BE2C (cell line): ENCODE results near the gene FAHD1.

Experiments
- DNase-seq: peaks from one replicate; pipeline ENCODE4 v3.0.0-alpha.2; 2020
- H3K27me3 ChIP-seq: fragments of 250-450 bp; sonication (Bioruptor Pico); 2 replicates; pipeline ENCODE4 v1.5.1; 2020; ENCODE audit warnings: mild to moderate bottlenecking
- H3K36me3 ChIP-seq: fragments of 250-450 bp; sonication (Bioruptor Pico); 2 replicates; pipeline ENCODE4 v1.5.1; 2020; ENCODE audit warnings: mild to moderate bottlenecking
- H3K4me1 ChIP-seq: fragments of 250-450 bp; sonication (Bioruptor Pico); 2 replicates; pipeline ENCODE4 v1.5.1; 2020
- H3K4me3 ChIP-seq: 2 replicates; pipeline ENCODE4 v1.5.1; 2011; ENCODE audit warnings: low read depth, low read length
- H3K9me3 ChIP-seq: fragments of 250-450 bp; sonication (Bioruptor Pico); 2 replicates; pipeline ENCODE4 v1.5.1; 2020
- TF ChIP-seq, protein P1 (sequence below): IDR thresholded peaks from 2 replicates; pipeline ENCODE4 v1.5.1; 2012; ENCODE audit warnings: mild to moderate bottlenecking, low read depth, low read length

The FAHD1 gene

DNA sequence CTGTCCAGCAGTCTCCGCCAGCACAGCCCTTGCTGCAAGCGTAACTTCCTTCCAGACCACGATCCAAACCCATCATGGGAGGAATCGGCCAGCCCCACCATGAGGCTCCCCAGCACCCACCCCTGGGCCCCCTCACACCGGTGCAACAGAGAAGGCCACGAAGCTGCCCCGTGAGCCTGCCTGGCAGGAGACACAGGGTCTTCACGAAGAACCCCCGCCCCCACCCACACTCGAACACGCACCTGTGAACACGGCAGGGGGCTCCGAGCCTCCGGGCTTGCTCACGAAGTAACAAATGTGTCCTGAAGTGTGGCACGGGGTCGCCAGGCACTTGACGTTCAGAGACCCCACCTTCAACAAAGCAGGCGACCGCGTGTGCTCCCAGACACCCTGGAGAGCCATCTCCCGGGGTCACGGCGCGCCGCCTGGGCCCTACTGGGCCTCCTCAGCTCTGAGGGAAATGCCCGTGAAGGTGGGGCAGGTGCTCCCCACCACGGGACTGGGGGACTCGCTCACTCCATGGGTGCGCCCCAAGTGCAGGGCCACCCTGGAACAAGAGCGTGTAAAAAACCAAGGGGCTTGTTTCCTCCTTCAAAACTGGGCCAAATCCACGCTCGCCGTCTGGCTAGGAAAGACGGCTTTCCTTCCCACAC is 8.0 kb upstream of the FAHD1 start:
- Histone ChIP-seq H3K4me1 (no peaks in the 10 kb centered on the region), H3K4me3 (no peak overlapping the region), H3K27me3 (no peaks in the 10 kb centered on the region), H3K36me3 (peaks cover 17% of the 10 kb centered on the region), H3K9me3 (no peaks in the 10 kb centered on the region)
- TF ChIP-seq, protein P1, sequence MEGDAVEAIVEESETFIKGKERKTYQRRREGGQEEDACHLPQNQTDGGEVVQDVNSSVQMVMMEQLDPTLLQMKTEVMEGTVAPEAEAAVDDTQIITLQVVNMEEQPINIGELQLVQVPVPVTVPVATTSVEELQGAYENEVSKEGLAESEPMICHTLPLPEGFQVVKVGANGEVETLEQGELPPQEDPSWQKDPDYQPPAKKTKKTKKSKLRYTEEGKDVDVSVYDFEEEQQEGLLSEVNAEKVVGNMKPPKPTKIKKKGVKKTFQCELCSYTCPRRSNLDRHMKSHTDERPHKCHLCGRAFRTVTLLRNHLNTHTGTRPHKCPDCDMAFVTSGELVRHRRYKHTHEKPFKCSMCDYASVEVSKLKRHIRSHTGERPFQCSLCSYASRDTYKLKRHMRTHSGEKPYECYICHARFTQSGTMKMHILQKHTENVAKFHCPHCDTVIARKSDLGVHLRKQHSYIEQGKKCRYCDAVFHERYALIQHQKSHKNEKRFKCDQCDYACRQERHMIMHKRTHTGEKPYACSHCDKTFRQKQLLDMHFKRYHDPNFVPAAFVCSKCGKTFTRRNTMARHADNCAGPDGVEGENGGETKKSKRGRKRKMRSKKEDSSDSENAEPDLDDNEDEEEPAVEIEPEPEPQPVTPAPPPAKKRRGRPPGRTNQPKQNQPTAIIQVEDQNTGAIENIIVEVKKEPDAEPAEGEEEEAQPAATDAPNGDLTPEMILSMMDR = no peak
- no peak for DNase-seq

DNA sequence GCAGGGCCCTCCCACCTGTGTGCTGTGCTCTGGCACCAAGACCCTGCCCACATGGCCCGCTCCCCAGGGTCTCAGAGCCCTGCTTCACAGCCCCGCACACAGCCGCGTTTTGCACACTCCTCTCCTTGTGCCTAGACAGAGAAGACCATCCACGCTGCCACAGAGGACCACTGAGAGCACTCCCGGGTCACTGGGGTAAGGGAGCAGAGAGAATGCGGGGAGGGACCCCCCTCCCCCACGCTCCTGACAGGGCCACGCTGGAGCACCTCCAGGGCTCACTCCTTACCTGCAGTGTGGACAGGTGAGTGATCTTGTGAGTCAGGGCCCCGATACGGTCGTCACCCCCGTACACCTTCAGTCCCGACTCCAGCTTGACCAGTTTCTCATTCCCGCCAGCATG is 7.4 kb upstream of the FAHD1 start:
- DNase-seq = no peak
- Histone ChIP-seq H3K4me1 (no peaks in the 10 kb centered on the region), H3K4me3 (no peak overlapping the region), H3K27me3 (no peaks in the 10 kb centered on the region), H3K36me3 (peaks cover 17% of the 10 kb centered on the region), H3K9me3 (no peaks in the 10 kb centered on the region)
- TF ChIP-seq, protein P1 = no peak

DNA sequence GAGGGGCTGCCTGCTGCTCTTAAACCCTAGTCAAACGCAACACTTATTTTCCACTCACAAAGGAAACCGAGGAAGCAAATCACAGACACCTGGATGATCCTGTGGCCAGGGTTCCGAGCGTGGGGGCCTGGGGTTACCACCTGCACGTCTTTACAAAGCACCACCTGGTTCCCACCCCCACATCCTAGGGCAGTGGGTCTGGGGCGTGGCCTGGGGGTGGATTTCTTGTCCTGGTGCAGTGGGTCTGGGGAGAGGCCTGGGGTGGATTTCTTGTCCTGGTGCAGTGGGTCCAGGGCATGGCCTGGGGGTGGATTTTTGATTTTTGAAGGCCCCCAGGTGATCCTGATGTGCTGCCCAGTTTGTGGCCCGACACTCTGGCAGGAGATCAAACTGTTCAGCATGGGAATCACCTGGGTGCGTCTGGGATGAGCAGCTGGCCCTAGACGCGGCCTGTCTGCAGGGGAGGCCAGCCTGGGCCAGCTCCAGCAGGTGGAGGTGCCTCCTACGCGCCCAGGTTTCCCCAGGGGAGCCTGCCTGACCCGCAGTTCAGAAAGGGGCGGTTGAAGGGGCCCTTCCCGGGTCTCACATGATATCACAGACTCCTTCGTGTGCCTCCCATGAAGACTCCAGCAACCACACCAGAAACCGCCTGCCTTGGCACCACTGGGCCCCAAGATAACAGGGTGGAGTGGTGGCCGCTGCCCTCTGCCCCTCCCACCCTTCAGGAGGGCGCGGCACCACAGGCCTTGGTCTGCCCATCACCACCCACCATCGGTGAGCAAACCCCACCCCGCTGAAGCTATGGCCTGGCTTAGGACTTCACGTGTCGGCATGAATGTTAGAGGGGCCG is 6.7 kb upstream of the FAHD1 start:
- H3K4me1 ChIP-seq = no peaks in the 10 kb centered on the region
- no peaks in the 10 kb centered on the region for H3K9me3 ChIP-seq
- no peaks in the 10 kb centered on the region for H3K27me3 ChIP-seq
- DNase-seq = no peak
- TF ChIP-seq, protein P1 = no peak
- no peak overlapping the region for H3K4me3 ChIP-seq
- H3K36me3 ChIP-seq = peaks cover 15% of the 10 kb centered on the region

DNA sequence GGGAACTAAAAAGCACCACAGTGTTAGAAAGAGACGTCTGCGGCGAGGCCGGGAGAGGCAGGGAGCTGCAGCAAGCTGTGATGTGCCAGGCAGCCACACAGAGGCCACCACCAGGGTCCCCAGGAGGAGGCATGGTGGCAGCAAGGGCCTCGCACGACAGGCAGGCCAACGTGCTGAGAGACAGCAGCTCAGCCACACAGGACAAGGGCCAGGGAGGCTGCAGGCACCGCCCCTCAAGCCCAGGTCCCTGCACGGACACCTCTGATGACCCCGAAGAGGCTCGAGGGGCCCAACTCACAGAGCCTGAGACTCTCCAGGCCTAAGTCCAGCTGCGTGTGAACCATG is 6.1 kb upstream of the FAHD1 start:
- H3K36me3 ChIP-seq = peaks cover 12% of the 10 kb centered on the region
- DNase-seq = no peak
- H3K9me3 ChIP-seq = no peaks in the 10 kb centered on the region
- H3K4me1 ChIP-seq = no peaks in the 10 kb centered on the region
- H3K27me3 ChIP-seq = no peaks in the 10 kb centered on the region
- TF ChIP-seq, protein P1 = no peak
- no peak overlapping the region for H3K4me3 ChIP-seq

DNA sequence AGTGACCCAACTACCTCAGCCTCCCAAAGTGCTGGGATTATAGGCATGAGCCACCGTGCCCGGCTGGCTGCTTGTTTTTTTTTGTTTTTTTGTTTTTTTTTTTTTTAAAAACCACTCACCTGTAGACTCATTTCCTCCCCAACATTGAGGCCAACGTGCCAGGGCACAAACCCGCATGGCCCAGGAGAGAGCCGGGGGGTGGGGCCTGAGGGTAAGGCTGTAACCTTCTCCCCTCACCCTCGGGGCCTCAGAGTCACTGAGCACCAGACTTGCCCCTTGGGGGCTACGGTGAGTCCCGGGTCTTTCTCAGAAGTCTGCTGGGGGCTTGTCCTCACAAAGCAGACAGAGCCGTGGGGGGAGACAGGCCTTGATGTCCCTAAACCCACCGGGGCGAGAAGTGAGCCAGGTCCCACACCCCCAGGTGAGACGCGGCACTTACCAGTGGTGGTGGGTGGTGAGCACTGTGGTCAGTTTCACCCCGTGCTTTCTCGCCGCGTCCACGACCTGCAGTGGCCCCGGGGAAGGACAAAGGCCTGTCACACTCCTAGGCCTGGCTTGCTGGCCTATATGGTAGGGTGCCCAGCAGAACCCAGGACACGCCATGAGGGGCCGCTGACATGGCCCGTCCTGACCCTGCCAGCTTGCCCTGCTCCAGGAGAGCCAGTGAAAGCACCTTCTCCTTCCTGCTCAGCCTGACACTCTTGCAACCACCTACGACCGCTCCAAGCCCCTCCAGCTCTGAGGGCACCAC is 5.0 kb upstream of the FAHD1 start:
- H3K4me1 ChIP-seq = no peaks in the 10 kb centered on the region
- H3K27me3 ChIP-seq = no peaks in the 10 kb centered on the region
- no peaks in the 10 kb centered on the region for H3K9me3 ChIP-seq
- H3K4me3 ChIP-seq = no peak overlapping the region
- H3K36me3 ChIP-seq = peaks cover 4% of the 10 kb centered on the region
- TF ChIP-seq, protein P1 = no peak
- DNase-seq = no peak

DNA sequence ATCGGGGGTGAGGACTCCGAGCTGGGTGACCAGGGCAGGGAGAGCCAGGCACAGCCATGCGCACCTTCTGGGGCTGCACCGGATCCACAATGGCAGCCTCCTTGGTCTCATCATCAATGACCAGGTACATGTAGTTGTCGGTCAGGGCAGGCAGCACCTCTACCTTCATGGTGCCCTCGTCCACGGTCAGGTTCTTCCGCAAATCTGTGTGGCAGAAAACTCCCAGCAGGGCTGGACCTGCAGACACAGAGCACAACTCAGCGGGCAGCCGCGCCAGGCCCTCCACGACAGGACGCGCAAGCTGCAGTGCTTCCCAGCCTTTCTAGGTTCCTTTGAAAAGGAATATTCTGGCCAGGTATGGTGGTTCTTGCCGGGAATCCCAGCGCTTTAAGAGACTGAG is 4.2 kb upstream of the FAHD1 start:
- Histone ChIP-seq H3K36me3 (peaks cover 3% of the 10 kb centered on the region; the same call in 1 of the 2 replicates), H3K27me3 (no peaks in the 10 kb centered on the region), H3K9me3 (no peaks in the 10 kb centered on the region), H3K4me1 (no peaks in the 10 kb centered on the region), H3K4me3 (no peak overlapping the region)
- DNase-seq = no peak
- TF ChIP-seq, protein P1 = no peak
